HFFc6 (cell line): ENCODE results near the gene FRMD1. TPM values are rescaled to one million over a fixed set of nuclear protein-coding genes. Genes with fewer than 3 reads are reported as not detected.

Experiments used
- DNase-seq: peaks from one replicate; pipeline ENCODE4 v3.0.0-alpha.2; 2018
- H3K27ac Mint-ChIP-seq: 2 replicates; pipeline ENCODE4 v1.8.0; 2020; ENCODE audit warnings: mild to moderate bottlenecking, mixed read lengths
- H3K27me3 Mint-ChIP-seq: 2 replicates; pipeline ENCODE4 v1.8.0; 2021; ENCODE audit warnings: mild to moderate bottlenecking, moderate library complexity, mixed read lengths; ENCODE audit not compliant: insufficient read depth
- H3K36me3 Mint-ChIP-seq: 2 replicates; pipeline ENCODE4 v1.8.0; 2021; ENCODE audit warnings: low read depth, mixed read lengths
- H3K4me1 Mint-ChIP-seq: 2 replicates; pipeline ENCODE4 v1.8.0; 2020; ENCODE audit warnings: low read depth, mixed read lengths
- H3K4me3 Mint-ChIP-seq: 2 replicates; pipeline ENCODE4 v1.8.0; 2020; ENCODE audit warnings: mild to moderate bottlenecking, moderate library complexity, mixed read lengths
- H3K9me3 Mint-ChIP-seq: 2 replicates; pipeline ENCODE4 v1.8.0; 2020; ENCODE audit warnings: mild to moderate bottlenecking, mixed read lengths
- CTCF ChIP-seq: fragments of 200-600 bp; sonication (generic); IDR thresholded peaks from 2 replicates; pipeline ENCODE4 v1.5.0; 2021; ENCODE audit warnings: antibody characterized with exemption, mild to moderate bottlenecking
- total RNA-seq, 6 experiments: library from RNA; stranded (reverse); fragmentation: NEBNext Ultra II Directional; extraction: Animal tissue kit (Norgen Biotek cat#: 25700); gene quantifications; 2 replicates in 1 of 6; 3 replicates in 5 of 6; pipeline ENCODE4 v1.2.3, GENCODE V29; 2021

FRMD1 gene
- total RNA-seq, 6 experiments from 2014 or later: not detected

- Mint-ChIP-seq H3K27ac (peak overlapping the region; percentile 73), H3K4me3 (no peak overlapping the region), H3K27me3 (peaks cover 29% of the 10 kb centered on the region)
Measured at GRCh38 chr6:168007592-168008338, 71.2 kb downstream of the FRMD1 start.

DNA sequence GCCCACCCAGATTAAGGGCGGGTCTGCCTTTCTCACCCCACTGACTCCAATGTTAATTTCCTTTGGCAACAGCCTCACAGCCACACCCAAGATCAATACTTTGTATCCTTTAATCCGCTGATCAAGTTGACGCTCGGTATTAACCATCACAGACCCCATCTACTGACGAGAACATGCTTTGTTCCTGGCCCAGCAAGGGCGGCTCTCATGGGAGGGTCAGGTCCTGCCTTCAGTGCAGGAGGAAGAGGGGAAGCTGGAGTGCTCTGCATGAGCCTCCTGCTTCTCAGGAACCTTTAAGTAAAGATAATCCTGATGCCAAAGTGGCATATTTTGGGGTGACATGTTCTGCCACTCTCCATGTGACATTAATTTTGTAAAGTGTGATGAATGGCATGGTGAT lies 73.2 kb downstream of the FRMD1 start:
- Mint-ChIP-seq H3K36me3 (peaks cover 20% of the 10 kb centered on the region), H3K9me3 (peaks cover 28% of the 10 kb centered on the region), H3K27ac (no peak overlapping the region), H3K27me3 (peaks cover 24% of the 10 kb centered on the region), H3K4me3 (no peak overlapping the region), H3K4me1 (peaks cover 20% of the 10 kb centered on the region)
- no peak for DNase-seq
- no peak for TF ChIP-seq CTCF

More at GRCh38 chr6:168007592-168008338, 71.2 kb downstream of the FRMD1 start:
- no peak for TF ChIP-seq CTCF
- peaks cover 20% of the 10 kb centered on the region for H3K4me1 Mint-ChIP-seq
- peaks cover 35% of the 10 kb centered on the region for H3K36me3 Mint-ChIP-seq
- peaks cover 47% of the 10 kb centered on the region for H3K9me3 Mint-ChIP-seq
- DNase-seq: peak; percentile 98

DNA sequence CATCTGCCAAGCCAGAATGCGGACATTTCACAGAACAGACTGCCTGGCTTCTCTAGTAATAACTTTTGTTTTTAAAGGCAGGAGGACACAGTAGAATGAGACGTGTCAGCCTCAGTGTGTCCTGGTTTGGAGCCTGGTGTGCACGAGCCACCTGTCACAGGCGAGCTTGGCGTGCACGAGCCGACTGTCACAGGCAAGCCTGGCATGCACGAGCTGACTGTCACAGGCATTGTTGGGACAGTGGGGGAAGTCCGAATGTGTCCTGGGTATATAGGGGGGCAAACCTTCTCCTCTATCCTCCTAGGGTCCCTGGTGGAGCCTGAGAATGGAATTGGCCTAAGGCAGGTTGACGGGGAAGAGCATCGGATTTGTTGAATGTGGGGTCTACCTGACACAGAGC lies 74.1 kb downstream of the FRMD1 start:
- TF ChIP-seq CTCF: no peak
- Mint-ChIP-seq H3K4me1 (peaks cover 20% of the 10 kb centered on the region), H3K27me3 (peaks cover 24% of the 10 kb centered on the region), H3K9me3 (peaks cover 19% of the 10 kb centered on the region; the same call in 1 of the 2 replicates), H3K27ac (no peak overlapping the region), H3K36me3 (peaks cover 11% of the 10 kb centered on the region), H3K4me3 (no peak overlapping the region)
- no peak for DNase-seq

DNA sequence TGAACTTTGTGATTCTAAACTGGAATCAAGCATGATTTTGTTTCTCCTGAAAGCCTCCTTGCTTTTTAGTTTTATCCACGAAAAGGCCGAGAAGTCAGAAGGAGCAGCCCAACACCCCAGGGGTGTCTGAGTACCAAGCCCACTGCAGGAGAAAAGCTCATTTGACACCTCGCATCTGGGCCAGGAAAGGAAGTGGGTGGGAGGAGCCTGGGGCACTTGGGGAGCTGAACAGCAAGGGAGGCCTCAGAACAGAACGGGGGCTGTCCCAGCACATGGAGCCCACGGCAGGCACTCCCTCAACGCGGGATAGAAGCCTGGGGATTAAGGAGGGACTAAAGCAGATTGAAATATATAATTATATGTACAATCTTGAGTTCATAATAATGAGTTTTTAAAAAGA lies 75.0 kb downstream of the FRMD1 start:
- Mint-ChIP-seq H3K4me1 (peaks cover 20% of the 10 kb centered on the region), H3K36me3 (peaks cover 3% of the 10 kb centered on the region), H3K27ac (no peak overlapping the region), H3K4me3 (no peak overlapping the region), H3K9me3 (peaks cover 10% of the 10 kb centered on the region; the same call in 1 of the 2 replicates), H3K27me3 (peaks cover 24% of the 10 kb centered on the region)
- no peak for DNase-seq
- TF ChIP-seq CTCF: no peak

Other genes starting within 250 kb of the FRMD1 start
- not detected for gene KIF25, start 81.5 kb downstream of the FRMD1 start, total RNA-seq
- gene DACT2, start 240.6 kb upstream of the FRMD1 start, total RNA-seq: not detected